RPMI8226 (cell line): ENCODE measurements around the gene LAPTM5.
"Not testable (repeated sequence)": the region's sequence is repeated elsewhere in the genome, so short reads cannot be mapped to it uniquely, and the experiment has no call there.

Source experiments
- DNase-seq: peaks from one replicate; pipeline ENCODE4 v3.0.0-alpha.2; 2015

Gene LAPTM5

GRCh38 chr1:30691480-30691879 lies 66.1 kb downstream of the LAPTM5 start:
- no peak for DNase-seq

- DNase-seq, result no peak
Observed at GRCh38 chr1:30689901-30690645, 67.5 kb downstream of the LAPTM5 start.

GRCh38 chr1:30688920-30689794 lies 68.4 kb downstream of the LAPTM5 start:
- no peak for DNase-seq

GRCh38 chr1:30688516-30688915 lies 69.1 kb downstream of the LAPTM5 start:
- not testable (repeated sequence) for DNase-seq

GRCh38 chr1:30687886-30688285 lies 69.7 kb downstream of the LAPTM5 start:
- DNase-seq, result no peak

GRCh38 chr1:30686236-30686935 lies 71.2 kb downstream of the LAPTM5 start:
- no peak for DNase-seq

GRCh38 chr1:30685796-30686165 lies 71.8 kb downstream of the LAPTM5 start:
- DNase-seq, result no peak

GRCh38 chr1:30684881-30685795 lies 72.4 kb downstream of the LAPTM5 start:
- peak; percentile 50 for DNase-seq

- no peak for DNase-seq
Observed at GRCh38 chr1:30684259-30684658, 73.3 kb downstream of the LAPTM5 start.

- DNase-seq, result no peak
Observed at GRCh38 chr1:30683699-30684098, 73.9 kb downstream of the LAPTM5 start.
